ENCODE measurements around the gene GADD45GIP1. TPM values are rescaled to one million over a fixed set of nuclear protein-coding genes. Genes with fewer than 3 reads are reported as not detected.

The GADD45GIP1 gene
- total and polyA plus RNA-seq, 10 of the 15 experiments (the other 5 are each of a cell fraction or from before 2014, with no cell fraction given) = 5.1 to 136 (median 30.1) TPM

- TF ChIP-seq NRF1 (conservative IDR thresholded peaks at IDR 0.05; ENCODE audit: low read depth, low read length) (peak; percentile 94), RCOR1 (conservative IDR thresholded peaks at IDR 0.05; ENCODE audit: low read depth, low read length) (0 out of 2 replicates have a peak, but pooled peaks have one; percentile 82), BCLAF1 (IDR thresholded peaks at IDR 0.05) (no peak), ZBTB33 (IDR thresholded peaks at IDR 0.05) (no peak), SREBF1 (IDR thresholded peaks at IDR 0.05; ENCODE audit: low read length) (no peak), TARDBP (IDR thresholded peaks at IDR 0.05; ENCODE audit: borderline replicate concordance) (0 out of 2 replicates have a peak, but pooled peaks have one; percentile 29), NR2F1 (conservative IDR thresholded peaks at IDR 0.05) (peak; percentile 78), EP300 (IDR thresholded peaks at IDR 0.05; ENCODE audit: borderline replicate concordance in 1 of 2, control insufficient read depth in 1 of 2, low read depth in 2 of 2, low read length in 2 of 2) (peak; percentile 30 to 47; a peak in 2 of 4 replicates), IKZF1 (conservative IDR thresholded peaks at IDR 0.05) (peak; percentile 99), RAD21 (IDR thresholded peaks at IDR 0.05; ENCODE audit: insufficient read depth, low read depth, low read length) (no peak), SMAD1 (IDR thresholded peaks at IDR 0.05; ENCODE audit: low read depth, partially characterized antibody) (peak; percentile 1), MAX (IDR thresholded peaks at IDR 0.05; ENCODE audit: low read depth, low read length) (peak; percentile 98), ETV6 (conservative IDR thresholded peaks at IDR 0.05 in 1 of 2, IDR thresholded peaks at IDR 0.05 in 1 of 2; ENCODE audit: borderline replicate concordance in 1 of 2, low read depth in 1 of 2) (no peak), CEBPB (IDR thresholded peaks at IDR 0.05; ENCODE audit: borderline replicate concordance in 1 of 2, low read depth in 2 of 2, low read length in 2 of 2) (no peak), MEF2B (IDR thresholded peaks at IDR 0.05; ENCODE audit: partially characterized antibody, poor library complexity, severe bottlenecking) (peak; percentile 21), ATF2 (IDR thresholded peaks at IDR 0.05; ENCODE audit: low read length) (peak; percentile 83), ZNF24 (IDR thresholded peaks at IDR 0.05) (no peak), TCF12 (IDR thresholded peaks at IDR 0.05; ENCODE audit: low read depth, low read length) (peak; percentile 51; the same call in 1 of the 2 replicates), BCL3 (IDR thresholded peaks at IDR 0.05; ENCODE audit: borderline replicate concordance, insufficient read depth, low read depth, low read length, poor library complexity, severe bottlenecking) (peak; percentile 83), NFYA (IDR thresholded peaks at IDR 0.05; ENCODE audit: borderline replicate concordance, low read depth, low read length) (no peak)
Measured at GRCh38 chr19:12945479-12946091, 11.4 kb downstream of the GADD45GIP1 start, which contains the start of gene RAD23A (continued).
